H9 (cell line): ENCODE results near the gene KRCC1. TPM values are rescaled to one million over a fixed set of nuclear protein-coding genes. Genes with fewer than 3 reads are reported as not detected.

Source experiments
- DNase-seq: peaks from one replicate; pipeline ENCODE4 v3.0.0-alpha.2; 2017
- H2AFZ ChIP-seq: one replicate; pipeline ENCODE4 v1.6.1; 2013; ENCODE audit warnings: mild to moderate bottlenecking, low read length, control low read depth, moderate library complexity
- H2AK5ac ChIP-seq: 2 replicates; pipeline ENCODE4 v1.6.1; 2013; ENCODE audit warnings: low read length, control low read depth, mixed read lengths; ENCODE audit not compliant: insufficient read length
- H2BK120ac ChIP-seq: one replicate; pipeline ENCODE4 v1.6.1; 2013; ENCODE audit warnings: low read depth, mild to moderate bottlenecking, low read length, control low read depth, inconsistent platforms; ENCODE audit not compliant: poor library complexity, severe bottlenecking
- H2BK12ac ChIP-seq: 2 replicates; pipeline ENCODE4 v1.6.1; 2013; ENCODE audit warnings: low read length, control low read depth, mixed read lengths, low read depth; ENCODE audit not compliant: insufficient read length
- H2BK15ac ChIP-seq: 2 replicates; pipeline ENCODE4 v1.6.1; 2013; ENCODE audit warnings: low read depth, low read length, control low read depth
- H2BK20ac ChIP-seq: one replicate; pipeline ENCODE4 v1.6.1; 2013; ENCODE audit warnings: low read depth, mild to moderate bottlenecking, low read length, control low read depth, inconsistent platforms; ENCODE audit not compliant: poor library complexity, severe bottlenecking
- H2BK5ac ChIP-seq: 2 replicates; pipeline ENCODE4 v1.6.1; 2013; ENCODE audit warnings: low read length, control low read depth, mixed read lengths; ENCODE audit not compliant: insufficient read length
- H3K14ac ChIP-seq: 2 replicates; pipeline ENCODE4 v1.6.1; 2013; ENCODE audit warnings: low read length, control low read depth; ENCODE audit not compliant: insufficient read depth
- H3K18ac ChIP-seq: 2 replicates; pipeline ENCODE4 v1.6.1; 2013; ENCODE audit warnings: low read depth, mild to moderate bottlenecking, mixed read lengths, low read length, control low read depth; ENCODE audit not compliant: insufficient read length
- H3K23ac ChIP-seq: 2 replicates; pipeline ENCODE4 v1.6.1; 2013; ENCODE audit warnings: low read length, control low read depth, mixed read lengths, low read depth; ENCODE audit not compliant: insufficient read length
- H3K23me2 ChIP-seq: 2 replicates; pipeline ENCODE4 v1.6.1; 2013; ENCODE audit warnings: low read depth, mild to moderate bottlenecking, mixed read lengths, low read length, control low read depth; ENCODE audit not compliant: insufficient read length, poor library complexity, severe bottlenecking
- H3K27ac ChIP-seq: 2 replicates; pipeline ENCODE4 v1.5.1; 2013; ENCODE audit warnings: low read length, control low read depth, mixed read lengths, low read depth; ENCODE audit not compliant: insufficient read length
- H3K27me3 ChIP-seq: 2 replicates; pipeline ENCODE4 v1.6.1; 2013; ENCODE audit warnings: low read length, control low read depth, inconsistent platforms; ENCODE audit not compliant: insufficient read depth
- H3K4ac ChIP-seq: 2 replicates; pipeline ENCODE4 v1.6.1; 2013; ENCODE audit warnings: low read depth, mild to moderate bottlenecking, control low read depth, inconsistent platforms, low read length, moderate library complexity
- H3K4me1 ChIP-seq: 2 replicates; pipeline ENCODE4 v1.6.1; 2013; ENCODE audit warnings: low read length, control low read depth, inconsistent platforms; ENCODE audit not compliant: insufficient read depth
- H3K4me2 ChIP-seq: 2 replicates; pipeline ENCODE4 v1.6.1; 2013; ENCODE audit warnings: low read length, control low read depth, mixed read lengths; ENCODE audit not compliant: insufficient read length, insufficient read depth
- H3K56ac ChIP-seq: 2 replicates; pipeline ENCODE4 v1.6.1; 2013; ENCODE audit warnings: low read depth, mild to moderate bottlenecking, mixed read lengths, low read length, control low read depth; ENCODE audit not compliant: insufficient read length
- H3K79me1 ChIP-seq: 2 replicates; pipeline ENCODE4 v1.6.1; 2013; ENCODE audit warnings: low read depth, mild to moderate bottlenecking, moderate library complexity, low read length, control low read depth, inconsistent platforms; ENCODE audit not compliant: insufficient read depth, poor library complexity, severe bottlenecking
- H3K79me2 ChIP-seq: 2 replicates; pipeline ENCODE4 v1.6.1; 2013; ENCODE audit warnings: low read length, control low read depth, inconsistent platforms; ENCODE audit not compliant: insufficient read depth
- H3K9ac ChIP-seq: 2 replicates; pipeline ENCODE4 v1.6.1; 2013; ENCODE audit warnings: low read length, control low read depth, mixed read lengths; ENCODE audit not compliant: insufficient read length; ENCODE audit errors: extremely low read depth
- H3K9me3 ChIP-seq: one replicate; pipeline ENCODE4 v1.6.1; 2013; ENCODE audit warnings: low read depth, low read length, inconsistent platforms; ENCODE audit not compliant: control insufficient read depth
- H3T11ph ChIP-seq: one replicate; pipeline ENCODE4 v1.6.1; 2013; ENCODE audit warnings: mild to moderate bottlenecking, low read length, control low read depth, inconsistent platforms
- H4K20me1 ChIP-seq: one replicate; pipeline ENCODE4 v1.6.1; 2013; ENCODE audit not compliant: control insufficient read depth, insufficient read length, insufficient read depth
- H4K5ac ChIP-seq: 2 replicates; pipeline ENCODE4 v1.6.1; 2013; ENCODE audit warnings: low read depth, mild to moderate bottlenecking, mixed read lengths, low read length, control low read depth; ENCODE audit not compliant: insufficient read length
- H4K8ac ChIP-seq: replicated peaks from 2 replicates; pipeline ENCODE4 v1.6.1; 2013; ENCODE audit warnings: low read length, control low read depth, mixed read lengths, low read depth; ENCODE audit not compliant: insufficient read length
- H4K91ac ChIP-seq: 2 replicates; pipeline ENCODE4 v1.6.1; 2013; ENCODE audit warnings: low read depth, mild to moderate bottlenecking, moderate library complexity, mixed read lengths, low read length, control low read depth; ENCODE audit not compliant: insufficient read length
- H3K27ac Mint-ChIP-seq, 3 experiments: 2 replicates in 2 of 3; 3 replicates in 1 of 3; pipeline ENCODE4 v1.8.0; 2020 to 2021; ENCODE audit warnings: mixed read lengths in 3 of 3, mild to moderate bottlenecking in 1 of 3, moderate library complexity in 1 of 3
- H3K27me3 Mint-ChIP-seq: 2 replicates; pipeline ENCODE4 v1.8.0; 2021; ENCODE audit warnings: low read depth, mild to moderate bottlenecking, moderate library complexity, mixed read lengths
- H3K36me3 Mint-ChIP-seq, 3 experiments: 2 replicates in 2 of 3; 3 replicates in 1 of 3; pipeline ENCODE4 v1.8.0; 2020 to 2021; ENCODE audit warnings: low read depth in 3 of 3, mixed read lengths in 3 of 3; ENCODE audit not compliant: insufficient read depth in 1 of 3
- H3K4me1 Mint-ChIP-seq, 2 experiments: 2 replicates each; pipeline ENCODE4 v1.8.0; 2020; ENCODE audit warnings: mixed read lengths in 2 of 2
- H3K4me3 Mint-ChIP-seq, 2 experiments: 2 replicates in 1 of 2; 3 replicates in 1 of 2; pipeline ENCODE4 v1.8.0; 2020 to 2021; ENCODE audit warnings: mild to moderate bottlenecking in 2 of 2, mixed read lengths in 2 of 2, moderate library complexity in 1 of 2
- H3K9me3 Mint-ChIP-seq, 2 experiments: 2 replicates in 1 of 2; 3 replicates in 1 of 2; pipeline ENCODE4 v1.8.0; 2020; ENCODE audit warnings: mild to moderate bottlenecking in 2 of 2, mixed read lengths in 2 of 2, moderate library complexity in 1 of 2
- WGBS: extraction: QIAGEN DNeasy Blood & Tissue Kit; methylation state at CpG from one replicate; pipeline ENCODE4 v1.1.7; 2013; ENCODE audit warnings: missing lambda C conversion rate, low lambda C conversion rate, mixed read lengths; ENCODE audit not compliant: insufficient read length; ENCODE audit errors: extremely low coverage; 5-methylcytosine and 5-hydroxymethylcytosine counted together
- total RNA-seq: library from RNA; stranded (reverse); gene quantifications from 2 replicates; pipeline ENCODE4 v1.2.1, GENCODE V29; 2021
- TF ChIP-seq, protein P1 (sequence below): fragments of 200-600 bp; sonication (generic); conservative IDR thresholded peaks from 3 replicates; pipeline ENCODE4 v1.8.0; 2021; ENCODE audit warnings: antibody characterized with exemption, mild to moderate bottlenecking

The KRCC1 gene
- total RNA-seq, 1 experiment from 2014 or later: 8.2 TPM

DNA sequence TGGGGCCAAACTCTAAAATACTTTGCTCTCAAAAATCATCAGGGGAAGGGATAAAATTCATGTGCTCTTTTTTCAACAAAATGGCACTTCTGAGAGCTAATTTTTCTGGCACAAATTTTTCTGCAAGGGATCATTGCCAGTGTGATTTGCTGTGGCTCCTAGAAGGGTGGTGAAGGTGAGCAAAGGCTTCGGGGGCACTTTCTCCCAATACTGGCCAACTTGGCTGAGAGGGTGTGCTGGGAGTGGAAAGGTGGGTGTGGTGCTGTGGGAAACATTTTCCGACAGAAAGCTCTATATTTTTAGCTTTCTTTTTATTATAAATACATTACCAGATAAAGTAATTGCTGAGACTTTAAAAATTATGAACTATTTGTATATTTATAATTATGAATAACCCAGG, 12.5 kb upstream of the KRCC1 start:
- Histone ChIP-seq H3K27ac (no peak overlapping the region), H2BK120ac (no peak overlapping the region), H3K4me2 (no peak overlapping the region), H2BK5ac (no peak overlapping the region), H3K23ac (no peak overlapping the region), H3K14ac (no peak overlapping the region), H2BK12ac (no peak overlapping the region), H3K23me2 (no peaks in the 10 kb centered on the region), H3K4ac (no peak overlapping the region), H2BK15ac (no peak overlapping the region), H4K8ac (no peak overlapping the region), H4K91ac (no peak overlapping the region), H2AFZ (no peak overlapping the region), H3K4me1 (no peaks in the 10 kb centered on the region), H2AK5ac (no peak overlapping the region), H3K9me3 (no peaks in the 10 kb centered on the region), H3K56ac (no peak overlapping the region), H2BK20ac (peak overlapping the region; percentile 12), H3K18ac (no peak overlapping the region), H4K5ac (no peak overlapping the region), H3K9ac (no peak overlapping the region), H3T11ph (no peak overlapping the region), H3K79me1 (no peaks in the 10 kb centered on the region), H3K79me2 (no peaks in the 10 kb centered on the region), H4K20me1 (no peaks in the 10 kb centered on the region), H3K27me3 (no peaks in the 10 kb centered on the region)
- Mint-ChIP-seq H3K9me3 (peaks cover 0 to 2% of the 10 kb centered on the region in 2 experiments; a peak in 2 of 5 replicates), H3K4me3 (no peak overlapping the region), H3K4me1 (peaks cover 23 to 33% of the 10 kb centered on the region in 2 experiments), H3K36me3 (no peaks in the 10 kb centered on the region), H3K27me3 (no peaks in the 10 kb centered on the region), H3K27ac (no peak overlapping the region)
- WGBS: no CpG with 5 or more reads among the region's 2 CpGs
- DNase-seq: no peak
- TF ChIP-seq, protein P1, sequence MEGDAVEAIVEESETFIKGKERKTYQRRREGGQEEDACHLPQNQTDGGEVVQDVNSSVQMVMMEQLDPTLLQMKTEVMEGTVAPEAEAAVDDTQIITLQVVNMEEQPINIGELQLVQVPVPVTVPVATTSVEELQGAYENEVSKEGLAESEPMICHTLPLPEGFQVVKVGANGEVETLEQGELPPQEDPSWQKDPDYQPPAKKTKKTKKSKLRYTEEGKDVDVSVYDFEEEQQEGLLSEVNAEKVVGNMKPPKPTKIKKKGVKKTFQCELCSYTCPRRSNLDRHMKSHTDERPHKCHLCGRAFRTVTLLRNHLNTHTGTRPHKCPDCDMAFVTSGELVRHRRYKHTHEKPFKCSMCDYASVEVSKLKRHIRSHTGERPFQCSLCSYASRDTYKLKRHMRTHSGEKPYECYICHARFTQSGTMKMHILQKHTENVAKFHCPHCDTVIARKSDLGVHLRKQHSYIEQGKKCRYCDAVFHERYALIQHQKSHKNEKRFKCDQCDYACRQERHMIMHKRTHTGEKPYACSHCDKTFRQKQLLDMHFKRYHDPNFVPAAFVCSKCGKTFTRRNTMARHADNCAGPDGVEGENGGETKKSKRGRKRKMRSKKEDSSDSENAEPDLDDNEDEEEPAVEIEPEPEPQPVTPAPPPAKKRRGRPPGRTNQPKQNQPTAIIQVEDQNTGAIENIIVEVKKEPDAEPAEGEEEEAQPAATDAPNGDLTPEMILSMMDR: no peak
